Neuron (in vitro differentiated cells): Measurements from ENCODE around the gene NRXN2.
"Not testable (repeated sequence)": the region's sequence is repeated elsewhere in the genome, so short reads cannot be mapped to it uniquely, and the experiment has no call there.

Source experiments
- H2AFZ ChIP-seq: one replicate; pipeline ENCODE4 v1.6.1; 2013; ENCODE audit warnings: low read depth, mild to moderate bottlenecking, inconsistent platforms, low read length, moderate library complexity
- H3K27me3 ChIP-seq: one replicate; pipeline ENCODE4 v1.6.1; 2013; ENCODE audit warnings: low read length; ENCODE audit not compliant: insufficient read depth
- H3K36me3 ChIP-seq: one replicate; pipeline ENCODE4 v1.6.1; 2013; ENCODE audit warnings: low read length; ENCODE audit not compliant: insufficient read depth
- H3K4me1 ChIP-seq: one replicate; pipeline ENCODE4 v1.6.1; 2013; ENCODE audit warnings: low read length; ENCODE audit not compliant: insufficient read depth
- H3K4me3 ChIP-seq: 2 replicates; pipeline ENCODE4 v1.5.1; 2013; ENCODE audit warnings: mild to moderate bottlenecking, low read length, moderate library complexity
- H3K9me3 ChIP-seq: one replicate; pipeline ENCODE4 v1.6.1; 2013; ENCODE audit warnings: low read length

The NRXN2 gene

DNA sequence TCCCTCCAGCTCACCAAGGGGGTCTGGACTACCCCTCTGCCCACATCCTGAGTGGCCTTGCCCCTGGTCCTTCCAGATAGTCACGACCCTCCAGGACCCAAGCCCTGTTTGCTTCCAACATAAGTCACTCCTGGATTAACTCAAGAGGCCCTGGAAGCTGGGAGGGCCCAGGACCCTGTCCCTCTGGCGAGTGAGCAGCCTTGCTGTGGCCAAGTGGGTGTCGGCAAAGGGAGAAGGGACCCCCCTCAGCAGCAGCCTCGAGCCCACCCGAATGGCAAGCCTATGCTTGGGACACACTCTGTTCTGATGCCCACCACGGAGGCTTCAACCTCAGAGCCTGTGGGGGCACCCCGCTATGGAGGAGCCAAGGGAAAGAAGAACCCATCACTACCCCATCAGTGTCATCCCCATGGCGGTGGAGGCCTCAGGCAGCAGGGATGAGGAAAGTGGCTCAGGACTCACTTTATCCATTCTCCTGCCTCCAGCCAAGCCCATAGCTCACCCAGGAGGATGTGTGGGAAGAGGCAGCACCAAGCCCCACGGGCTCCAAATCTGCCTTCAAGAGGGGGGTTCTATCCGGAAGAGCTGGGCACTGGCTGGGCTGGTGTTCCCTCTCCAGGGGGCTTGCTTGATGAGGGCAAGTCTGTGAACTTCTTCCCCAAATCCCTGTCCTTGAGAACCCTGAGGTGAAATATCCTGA is 119.4 kb downstream of the NRXN2 start:
- Histone ChIP-seq H3K4me3 (no peak overlapping the region), H2AFZ (no peak overlapping the region), H3K36me3 (no peaks in the 10 kb centered on the region), H3K4me1 (peaks cover 14% of the 10 kb centered on the region), H3K27me3 (no peaks in the 10 kb centered on the region), H3K9me3 (no peaks in the 10 kb centered on the region)

DNA sequence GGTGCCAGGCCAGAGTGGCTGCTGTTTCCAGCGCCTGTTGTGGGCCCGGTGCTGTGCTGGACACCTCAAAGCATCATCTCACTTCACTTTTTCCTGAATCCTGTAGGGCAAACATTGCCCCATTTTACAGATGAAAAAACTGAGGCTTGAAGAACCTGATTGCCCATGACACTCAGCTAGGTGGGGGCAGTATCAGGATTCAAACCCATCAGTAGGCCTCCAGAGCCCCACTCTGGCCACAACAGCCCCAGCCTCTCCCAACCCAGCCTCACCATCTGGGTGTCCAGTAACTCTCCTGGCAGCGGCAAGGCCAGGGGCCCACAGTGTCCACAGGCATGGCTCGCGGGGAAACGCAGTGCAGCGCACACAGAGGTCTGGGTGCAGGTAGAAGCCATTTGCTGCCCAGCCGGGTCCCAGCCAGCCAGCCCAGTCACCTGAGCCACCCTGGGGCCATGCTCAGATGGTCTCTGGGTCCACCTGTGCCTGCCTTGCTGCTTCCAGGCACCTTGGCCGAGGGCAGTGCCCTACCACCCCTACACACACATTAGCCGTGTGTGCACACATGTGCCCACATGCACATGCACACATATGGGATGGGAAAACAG is 120.4 kb downstream of the NRXN2 start:
- Histone ChIP-seq H2AFZ (no peak overlapping the region), H3K4me1 (peaks cover 11% of the 10 kb centered on the region), H3K36me3 (no peaks in the 10 kb centered on the region), H3K9me3 (no peaks in the 10 kb centered on the region), H3K27me3 (no peaks in the 10 kb centered on the region), H3K4me3 (no peak overlapping the region)

DNA sequence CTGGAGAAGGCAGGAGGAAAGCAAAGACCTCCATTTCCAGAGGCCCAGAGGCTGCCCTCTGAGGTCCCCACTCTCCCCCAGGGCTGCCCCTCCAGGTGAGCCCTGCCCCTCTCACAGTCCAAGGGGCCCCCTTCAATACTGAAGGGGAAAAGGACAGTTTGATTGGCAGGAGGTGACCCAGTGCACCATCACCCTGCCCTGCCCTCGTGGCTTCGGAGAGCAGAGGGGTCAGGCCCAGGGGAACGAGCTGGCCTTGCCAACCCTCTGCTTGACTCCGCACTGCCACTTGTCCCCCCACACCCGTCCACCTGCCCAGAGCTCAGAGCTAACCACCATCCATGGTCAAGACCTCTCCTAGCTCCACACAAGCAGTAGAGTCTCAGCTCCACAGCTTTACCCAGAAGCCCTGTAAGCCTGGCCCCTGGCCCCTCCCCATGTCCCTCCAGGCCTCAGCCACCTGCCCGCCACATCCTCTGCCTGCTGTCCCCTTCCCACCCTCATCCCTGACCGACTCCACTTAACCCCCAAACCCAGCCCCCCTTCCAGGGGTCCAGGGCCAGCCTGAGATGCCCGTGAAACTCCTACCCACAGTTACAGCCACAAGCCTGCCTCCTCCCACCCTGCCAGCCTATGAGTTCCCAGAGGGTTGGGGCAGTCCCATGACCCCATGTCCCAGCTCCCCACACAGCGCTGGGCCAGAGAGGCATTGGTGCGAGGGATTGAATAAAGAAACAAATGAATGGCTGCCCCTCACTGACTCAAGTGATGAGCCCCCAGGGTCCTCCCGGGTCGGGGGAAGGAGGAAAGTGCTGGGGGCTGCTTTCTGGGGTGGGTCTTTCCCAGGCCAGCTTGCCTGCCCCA is 121.2 kb downstream of the NRXN2 start:
- H3K36me3 ChIP-seq: no peaks in the 10 kb centered on the region
- no peak overlapping the region for H2AFZ ChIP-seq
- H3K9me3 ChIP-seq: no peaks in the 10 kb centered on the region
- no peak overlapping the region for H3K4me3 ChIP-seq
- no peaks in the 10 kb centered on the region for H3K27me3 ChIP-seq
- H3K4me1 ChIP-seq: peaks cover 11% of the 10 kb centered on the region

DNA sequence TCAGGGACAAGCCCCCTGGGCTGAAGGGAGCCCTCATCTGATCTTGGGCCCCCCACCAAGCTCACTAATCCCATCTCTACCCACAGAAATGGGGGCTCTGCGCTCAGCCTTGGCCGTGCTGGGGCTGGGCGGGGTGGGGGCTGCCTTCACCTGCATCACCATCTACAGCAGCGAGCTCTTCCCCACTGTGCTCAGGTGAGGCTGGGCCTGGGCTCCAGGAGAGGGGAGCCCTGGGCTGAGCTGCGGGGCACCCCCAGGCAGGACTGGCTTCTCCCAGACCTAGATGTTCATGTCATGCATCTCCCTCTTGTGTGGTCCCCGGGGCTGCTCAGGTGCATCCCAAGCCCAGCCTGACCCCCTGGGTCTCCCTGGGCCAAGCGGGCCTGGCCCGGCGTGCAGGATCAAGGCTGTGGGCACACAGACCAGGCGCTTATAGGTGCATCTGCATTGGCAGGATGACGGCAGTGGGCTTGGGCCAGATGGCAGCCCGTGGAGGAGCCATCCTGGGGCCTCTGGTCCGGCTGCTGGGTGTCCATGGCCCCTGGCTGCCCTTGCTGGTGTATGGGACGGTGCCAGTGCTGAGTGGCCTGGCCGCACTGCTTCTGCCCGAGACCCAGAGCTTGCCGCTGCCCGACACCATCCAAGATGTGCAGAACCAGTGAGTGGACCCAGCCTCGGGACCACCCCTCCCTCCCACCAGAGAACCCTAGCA is 122.6 kb downstream of the NRXN2 start:
- H2AFZ ChIP-seq: no peak overlapping the region

DNA sequence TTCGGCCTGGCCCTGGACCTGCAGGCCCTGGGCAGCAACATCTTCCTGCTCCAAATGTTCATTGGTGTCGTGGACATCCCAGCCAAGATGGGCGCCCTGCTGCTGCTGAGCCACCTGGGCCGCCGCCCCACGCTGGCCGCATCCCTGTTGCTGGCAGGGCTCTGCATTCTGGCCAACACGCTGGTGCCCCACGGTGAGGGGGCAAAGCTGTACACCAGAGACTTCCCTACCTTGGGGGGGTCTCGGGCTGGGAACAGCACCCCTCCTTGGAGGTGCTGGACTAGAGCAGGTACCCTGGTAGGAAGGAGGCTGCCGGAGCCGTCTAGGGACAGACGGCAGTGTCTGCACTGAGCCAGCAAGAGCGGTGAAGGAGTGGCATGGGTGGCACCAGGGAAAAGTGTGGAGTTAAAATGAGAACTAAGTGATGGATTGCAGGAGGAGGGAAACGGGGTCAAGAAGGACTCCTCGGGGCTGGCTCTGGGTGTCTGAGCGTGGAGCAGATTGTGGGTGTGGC is 123.2 kb downstream of the NRXN2 start:
- H2AFZ ChIP-seq: no peak overlapping the region
- no peak overlapping the region for H3K4me3 ChIP-seq
- peaks cover 9% of the 10 kb centered on the region for H3K4me1 ChIP-seq
- no peaks in the 10 kb centered on the region for H3K9me3 ChIP-seq
- H3K36me3 ChIP-seq: no peaks in the 10 kb centered on the region
- H3K27me3 ChIP-seq: no peaks in the 10 kb centered on the region

More for the DNA sequence above, 122.6 kb downstream of the NRXN2 start:
- H3K4me1 ChIP-seq: peaks cover 11% of the 10 kb centered on the region
- H3K27me3 ChIP-seq: no peaks in the 10 kb centered on the region
- H3K9me3 ChIP-seq: no peaks in the 10 kb centered on the region
- H3K36me3 ChIP-seq: no peaks in the 10 kb centered on the region
- H3K4me3 ChIP-seq: no peak overlapping the region

DNA sequence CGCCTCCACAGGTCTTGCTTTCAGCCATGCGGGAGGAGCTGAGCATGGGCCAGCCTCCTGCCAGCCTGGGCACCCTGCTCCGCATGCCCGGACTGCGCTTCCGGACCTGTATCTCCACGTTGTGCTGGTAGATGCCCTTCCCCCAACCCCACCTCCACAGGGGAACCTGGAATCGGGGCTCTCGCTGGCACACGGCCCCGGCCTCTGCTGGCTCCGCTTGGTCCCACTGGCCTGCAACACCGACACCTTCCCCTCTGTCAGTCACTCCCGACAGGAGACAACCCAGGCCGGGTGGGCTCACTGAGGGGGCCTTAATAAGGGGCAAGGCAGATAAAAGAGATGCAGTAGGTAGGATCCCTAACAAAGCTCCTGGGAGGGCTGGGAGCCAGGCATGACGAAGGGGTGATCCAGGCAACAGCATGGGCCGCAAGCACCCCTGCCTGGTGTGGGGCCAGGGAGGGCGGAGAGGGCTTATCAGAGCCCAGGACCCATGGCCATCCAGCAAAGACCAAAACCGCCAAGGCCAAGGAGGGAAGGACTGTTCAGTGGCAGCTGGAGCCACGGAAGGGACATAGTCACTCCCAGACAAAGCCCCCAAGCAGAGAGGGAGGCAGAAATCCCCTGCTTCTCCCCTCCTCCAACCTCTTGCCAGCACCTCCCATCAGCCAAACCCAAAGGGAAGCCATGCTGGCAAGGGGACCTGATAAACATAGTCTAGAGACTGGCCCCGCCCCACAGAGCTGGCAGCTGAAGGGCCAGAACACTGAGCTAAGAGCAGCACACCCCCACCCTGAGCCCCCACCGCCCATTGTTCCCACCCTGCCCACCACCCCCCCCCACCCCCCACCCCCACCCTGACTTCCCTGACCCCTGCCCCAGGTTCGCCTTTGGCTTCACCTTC is 124.0 kb downstream of the NRXN2 start:
- Histone ChIP-seq H3K4me1 (peaks cover 9% of the 10 kb centered on the region), H2AFZ (no peak overlapping the region), H3K9me3 (no peaks in the 10 kb centered on the region), H3K4me3 (no peak overlapping the region), H3K27me3 (no peaks in the 10 kb centered on the region), H3K36me3 (no peaks in the 10 kb centered on the region)

DNA sequence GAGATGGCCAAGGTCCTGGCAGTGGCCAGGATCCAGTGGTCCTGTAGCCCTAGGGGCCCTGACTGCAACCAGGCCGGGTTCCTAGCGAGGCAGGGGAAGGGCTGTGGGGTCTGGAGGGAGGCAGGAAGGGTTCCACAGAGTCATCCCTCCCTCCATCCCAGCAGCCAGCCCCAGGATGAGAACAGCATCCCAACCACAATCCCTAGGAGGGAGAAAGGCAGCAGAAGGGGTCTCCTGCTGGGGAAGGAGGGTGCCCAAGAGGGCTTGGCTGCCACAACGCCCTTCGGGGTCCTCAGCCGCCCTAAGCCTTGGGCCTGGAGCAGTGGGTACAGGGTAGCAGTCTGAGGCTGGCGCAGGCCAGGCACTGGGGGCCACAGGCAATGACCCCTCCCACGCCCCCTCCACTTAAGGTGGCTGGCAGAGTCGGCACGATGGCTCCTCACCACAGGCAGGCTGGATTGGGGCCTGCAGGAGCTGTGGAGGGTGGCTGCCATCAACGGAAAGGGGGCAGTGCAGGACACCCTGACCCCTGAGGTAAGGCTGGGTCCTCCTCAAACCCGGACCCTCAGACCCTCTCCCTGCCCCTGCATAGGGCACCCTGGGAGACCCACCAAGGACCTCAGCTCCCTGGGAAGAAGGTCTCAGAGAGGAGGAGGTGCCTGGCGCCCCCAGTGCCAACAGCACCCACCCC is 124.7 kb downstream of the NRXN2 start:
- no peaks in the 10 kb centered on the region for H3K27me3 ChIP-seq
- H3K36me3 ChIP-seq: no peaks in the 10 kb centered on the region
- no peaks in the 10 kb centered on the region for H3K9me3 ChIP-seq
- H2AFZ ChIP-seq: no peak overlapping the region
- H3K4me3 ChIP-seq: no peak overlapping the region
- H3K4me1 ChIP-seq: peaks cover 9% of the 10 kb centered on the region

DNA sequence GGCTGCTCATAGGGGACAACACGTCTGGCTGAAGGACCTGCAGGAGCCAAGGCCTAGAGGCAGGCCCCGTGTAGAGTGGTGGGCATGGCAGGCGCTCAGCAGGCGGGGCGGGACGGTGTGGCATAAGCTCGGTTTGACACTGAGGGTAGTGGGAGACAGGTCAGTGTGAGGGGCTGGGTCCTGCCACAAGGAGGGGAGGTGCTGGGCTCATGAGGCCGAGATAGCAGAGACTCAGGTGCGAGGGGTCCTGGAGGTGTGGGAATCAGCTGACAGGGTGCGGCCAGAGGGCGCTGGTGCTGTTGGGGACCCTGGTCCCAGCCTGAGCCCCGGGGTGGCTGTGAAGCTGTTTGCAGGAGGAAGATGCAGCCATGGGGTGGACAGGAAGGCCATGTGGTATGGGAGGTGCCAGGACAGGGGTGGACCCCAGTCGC is 125.3 kb downstream of the NRXN2 start:
- Histone ChIP-seq H3K4me3 (no peak overlapping the region), H3K36me3 (no peaks in the 10 kb centered on the region), H3K4me1 (peaks cover 5% of the 10 kb centered on the region), H3K27me3 (no peaks in the 10 kb centered on the region), H3K9me3 (no peaks in the 10 kb centered on the region), H2AFZ (no peak overlapping the region)

DNA sequence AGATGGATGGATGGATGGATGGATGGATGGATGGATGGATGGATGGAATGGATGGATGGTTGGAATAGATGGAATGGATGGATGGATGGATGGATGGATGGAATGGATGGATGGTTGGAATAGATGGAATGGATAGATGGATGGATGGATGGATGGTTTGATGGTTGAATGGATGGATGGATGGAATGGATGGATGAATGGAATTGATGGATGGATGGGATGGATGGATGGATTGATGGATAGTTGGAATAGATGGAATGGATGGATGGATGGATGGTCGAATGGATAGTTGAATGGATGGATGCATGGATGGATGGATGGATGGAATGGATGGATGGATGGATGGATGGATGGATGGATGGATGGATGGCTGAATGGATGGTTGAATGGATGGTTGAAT is 127.1 kb downstream of the NRXN2 start:
- H3K27me3 ChIP-seq, H3K9me3 ChIP-seq, H3K4me3 ChIP-seq, H3K36me3 ChIP-seq, H2AFZ ChIP-seq, H3K4me1 ChIP-seq: not testable (repeated sequence)

DNA sequence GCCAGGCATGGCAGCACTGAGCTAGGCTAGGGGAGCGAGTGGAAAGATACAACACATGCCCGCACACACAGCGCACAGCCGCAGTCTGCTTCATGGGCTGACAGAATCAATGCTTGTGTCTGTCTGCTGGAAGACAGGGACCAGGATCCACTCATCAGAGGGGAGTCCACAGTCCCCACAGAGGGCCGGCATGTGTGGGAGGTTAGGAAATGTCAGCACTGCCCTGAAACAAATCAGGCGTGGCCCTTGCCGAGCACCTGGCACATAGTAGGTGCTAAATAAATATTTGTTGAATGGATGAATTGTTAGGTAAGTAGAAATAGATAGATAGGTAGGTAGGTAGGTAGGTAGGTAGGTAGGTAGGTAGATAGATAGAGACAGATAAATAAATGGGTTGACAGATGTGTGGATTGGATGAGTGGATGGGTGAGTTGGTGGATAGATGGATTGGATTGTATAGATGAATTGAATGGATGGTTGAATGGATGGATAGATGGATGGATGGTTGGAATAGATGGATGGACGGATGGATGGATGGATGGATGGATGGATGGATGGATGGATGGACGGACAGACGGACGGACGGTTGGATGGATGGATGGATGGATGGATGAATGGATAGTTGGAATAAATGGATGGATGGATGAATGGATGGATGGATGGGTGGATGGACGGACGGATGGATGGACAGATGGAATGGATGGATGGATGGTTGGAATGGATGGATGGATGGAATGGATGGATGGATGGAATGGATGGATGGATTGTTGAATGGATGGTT is 128.6 kb downstream of the NRXN2 start:
- H3K4me1 ChIP-seq: no peaks in the 10 kb centered on the region
- H3K9me3 ChIP-seq: no peaks in the 10 kb centered on the region
- no peak overlapping the region for H3K4me3 ChIP-seq
- H3K27me3 ChIP-seq: no peaks in the 10 kb centered on the region
- no peaks in the 10 kb centered on the region for H3K36me3 ChIP-seq
- H2AFZ ChIP-seq: no peak overlapping the region
